Measurements from ENCODE around the gene WSCD2.
A peak's percentile ranks its signal among the peaks of the same experiment; 100 is the strongest.

WSCD2 gene

DNA sequence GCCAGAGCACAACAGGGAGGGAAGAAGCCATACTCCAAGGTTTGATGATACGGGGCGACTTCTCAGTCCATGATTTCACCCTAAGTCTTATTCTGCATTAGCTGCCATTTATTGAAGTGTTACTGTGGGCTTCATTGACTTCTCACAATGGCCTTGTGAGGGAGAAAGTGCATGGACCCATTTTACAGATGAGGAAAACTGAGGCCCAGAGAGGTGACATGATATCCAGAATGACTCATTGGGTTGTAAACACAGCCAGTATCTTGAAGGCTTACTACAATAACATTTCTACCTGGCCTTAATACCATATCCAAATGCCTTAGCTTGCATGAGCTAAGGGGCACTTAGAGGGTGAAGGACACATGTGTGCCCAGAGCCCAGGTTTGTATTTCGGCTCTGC, 109.4 kb downstream of the WSCD2 start:
- Histone ChIP-seq H3K27ac (no peak overlapping the region), H3K9me3 (replicated peaks in 1 of 11) (peaks cover 0 to 4% (median 0%) of the 10 kb centered on the region in 11 experiments; a peak in 1 of 22 replicates), H3K4me3 (no peak overlapping the region), H3K36me3 (no peaks in the 10 kb centered on the region), H3K4me1 (peaks cover 4 to 18% (median 17%) of the 10 kb centered on the region in 10 experiments; a peak in 17 of 20 replicates), H4K20me1 (no peaks in the 10 kb centered on the region; a peak in 2 of 22 replicates), H3K27me3 (peaks cover 0 to 14% (median 0%) of the 10 kb centered on the region in 11 experiments; a peak in 3 of 22 replicates), H3K4me2 (no peak overlapping the region), H3K9ac (no peak overlapping the region)
- no peak for TF ChIP-seq Cebpa-rat (IDR thresholded peaks at IDR 0.05)

- no peak for TF ChIP-seq Cebpa-rat (IDR thresholded peaks at IDR 0.05)
Measured at GRCh38 chr12:108239378-108239777, 110.3 kb downstream of the WSCD2 start.

DNA sequence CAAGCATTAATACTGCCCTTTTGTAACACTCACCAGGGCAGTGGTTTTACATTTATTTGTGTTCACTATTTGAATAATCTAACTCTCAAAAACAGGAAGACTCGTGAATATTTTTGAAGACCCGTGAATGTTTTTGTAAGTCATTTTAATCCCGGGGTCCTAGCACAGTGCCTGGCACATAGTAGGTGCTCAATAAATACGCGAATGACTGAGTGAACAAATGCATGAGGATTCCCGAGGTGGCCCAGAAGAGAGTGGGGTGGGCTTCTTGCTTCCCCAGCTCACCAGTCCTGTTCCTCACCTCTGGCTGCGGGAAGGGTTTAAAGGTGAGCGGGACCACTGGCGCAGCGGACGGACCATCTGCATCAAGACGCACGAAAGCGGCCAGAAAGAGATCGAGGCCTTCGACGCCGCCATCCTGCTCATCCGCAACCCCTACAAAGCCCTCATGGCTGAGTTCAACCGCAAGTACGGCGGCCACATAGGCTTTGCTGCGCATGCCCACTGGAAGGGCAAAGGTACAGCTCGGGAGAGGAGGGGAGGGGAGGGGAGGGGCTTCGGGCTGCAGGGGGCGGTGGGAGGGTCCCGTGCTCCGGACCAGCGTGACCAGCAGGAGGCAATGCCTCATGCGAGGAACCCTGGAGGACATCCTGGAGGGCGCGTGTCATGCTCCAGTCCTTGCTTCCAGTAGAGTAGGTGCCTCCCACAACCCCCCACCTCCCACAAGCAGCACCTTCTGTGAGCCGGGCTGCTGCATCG, 111.1 kb downstream of the WSCD2 start:
- Histone ChIP-seq H3K9ac (no peak overlapping the region), H4K20me1 (no peaks in the 10 kb centered on the region; a peak in 2 of 22 replicates), H3K4me2 (no peak overlapping the region), H3K27ac (no peak overlapping the region), H3K4me3 (no peak overlapping the region), H3K27me3 (peaks cover 0 to 14% (median 0%) of the 10 kb centered on the region in 11 experiments; a peak in 3 of 22 replicates), H3K4me1 (peaks cover 4 to 20% (median 17%) of the 10 kb centered on the region in 10 experiments; a peak in 17 of 20 replicates), H3K9me3 (replicated peaks in 1 of 11) (peaks cover 0 to 4% (median 0%) of the 10 kb centered on the region in 11 experiments; a peak in 1 of 22 replicates), H3K36me3 (no peaks in the 10 kb centered on the region)
- TF ChIP-seq Cebpa-rat (IDR thresholded peaks at IDR 0.05) = no peak

More at GRCh38 chr12:108239378-108239777, 110.3 kb downstream of the WSCD2 start:
- peaks cover 0 to 14% (median 0%) of the 10 kb centered on the region in 11 experiments; a peak in 3 of 22 replicates for H3K27me3 ChIP-seq
- H3K4me3 ChIP-seq = no peak overlapping the region
- no peak overlapping the region for H3K9ac ChIP-seq
- H4K20me1 ChIP-seq = no peaks in the 10 kb centered on the region; a peak in 2 of 22 replicates
- H3K27ac ChIP-seq = no peak overlapping the region
- peaks cover 0 to 4% (median 0%) of the 10 kb centered on the region in 11 experiments; a peak in 1 of 22 replicates for H3K9me3 ChIP-seq (replicated peaks in 1 of 11)
- peaks cover 4 to 20% (median 17%) of the 10 kb centered on the region in 10 experiments; a peak in 17 of 20 replicates for H3K4me1 ChIP-seq
- H3K4me2 ChIP-seq = no peak overlapping the region; a peak in 1 of 22 replicates
- H3K36me3 ChIP-seq = no peaks in the 10 kb centered on the region

DNA sequence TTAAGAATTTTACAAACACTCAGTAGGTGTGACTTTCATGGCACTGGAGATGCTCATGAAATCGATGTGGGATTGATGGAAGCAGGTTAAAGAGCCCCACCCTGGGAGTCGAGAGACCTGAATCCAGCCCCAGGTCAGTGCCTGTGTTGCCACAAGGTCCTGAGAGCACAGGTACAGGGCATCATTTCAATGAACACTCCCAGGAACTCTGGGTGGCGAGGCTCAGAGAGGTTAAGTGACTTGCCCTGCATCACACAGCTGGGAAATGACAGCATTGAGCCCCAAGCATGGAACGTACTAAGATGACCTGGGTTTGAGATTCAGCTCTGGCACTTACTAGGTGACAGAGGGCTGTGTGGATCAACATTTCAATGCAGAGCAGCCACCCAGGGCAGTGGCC, 111.8 kb downstream of the WSCD2 start:
- Histone ChIP-seq H3K4me1 (peaks cover 4 to 21% (median 17%) of the 10 kb centered on the region in 10 experiments; a peak in 17 of 20 replicates), H3K4me2 (no peak overlapping the region), H3K9ac (no peak overlapping the region), H3K27me3 (peaks cover 0 to 14% (median 0%) of the 10 kb centered on the region in 11 experiments; a peak in 3 of 22 replicates), H3K27ac (no peak overlapping the region), H3K9me3 (replicated peaks in 1 of 11) (peaks cover 0 to 4% (median 0%) of the 10 kb centered on the region in 11 experiments; a peak in 1 of 22 replicates), H3K36me3 (no peaks in the 10 kb centered on the region), H4K20me1 (no peaks in the 10 kb centered on the region; a peak in 2 of 22 replicates), H3K4me3 (no peak overlapping the region)
- TF ChIP-seq Cebpa-rat (IDR thresholded peaks at IDR 0.05) = no peak

- no peak for TF ChIP-seq Cebpa-rat (IDR thresholded peaks at IDR 0.05)
- H4K20me1 ChIP-seq = no peaks in the 10 kb centered on the region
- peaks cover 4 to 25% (median 17%) of the 10 kb centered on the region in 10 experiments; a peak in 17 of 20 replicates for H3K4me1 ChIP-seq
- H3K4me3 ChIP-seq = no peak overlapping the region
- H3K36me3 ChIP-seq = no peaks in the 10 kb centered on the region
- no peak overlapping the region for H3K9ac ChIP-seq
- no peak overlapping the region for H3K27ac ChIP-seq
- H3K4me2 ChIP-seq = peak overlapping the region in 9 of 11 experiments; percentile 19 to 59 (median 42); a peak in 20 of 22 replicates
- H3K9me3 ChIP-seq (replicated peaks in 1 of 11) = peaks cover 0 to 4% (median 0%) of the 10 kb centered on the region in 11 experiments; a peak in 1 of 22 replicates
- H3K27me3 ChIP-seq = peaks cover 0 to 4% (median 0%) of the 10 kb centered on the region in 11 experiments; a peak in 2 of 22 replicates
Measured at GRCh38 chr12:108241986-108242703, 113.1 kb downstream of the WSCD2 start.

- no peak overlapping the region for H3K9ac ChIP-seq
- H3K27ac ChIP-seq = no peak overlapping the region
- H3K36me3 ChIP-seq = no peaks in the 10 kb centered on the region
- no peaks in the 10 kb centered on the region for H4K20me1 ChIP-seq
- no peak overlapping the region for H3K4me2 ChIP-seq
- H3K9me3 ChIP-seq (replicated peaks in 1 of 11) = no peaks in the 10 kb centered on the region
- no peak overlapping the region for H3K4me3 ChIP-seq
- no peak for TF ChIP-seq Cebpa-rat (IDR thresholded peaks at IDR 0.05)
- H3K27me3 ChIP-seq = no peaks in the 10 kb centered on the region
- H3K4me1 ChIP-seq = peaks cover under 1 to 21% (median 12%) of the 10 kb centered on the region in 10 experiments; a peak in 16 of 20 replicates
Measured at GRCh38 chr12:108247130-108247529, 118.0 kb downstream of the WSCD2 start.

- Histone ChIP-seq H3K27me3 (no peaks in the 10 kb centered on the region), H4K20me1 (no peaks in the 10 kb centered on the region), H3K9ac (no peak overlapping the region), H3K4me3 (no peak overlapping the region), H3K4me1 (peaks cover 5 to 20% (median 11%) of the 10 kb centered on the region in 10 experiments), H3K27ac (no peak overlapping the region), H3K9me3 (replicated peaks in 1 of 11) (no peaks in the 10 kb centered on the region), H3K36me3 (no peaks in the 10 kb centered on the region), H3K4me2 (no peak overlapping the region)
- TF ChIP-seq Cebpa-rat (IDR thresholded peaks at IDR 0.05) = no peak
Measured at GRCh38 chr12:108248011-108248410, 118.9 kb downstream of the WSCD2 start.

DNA sequence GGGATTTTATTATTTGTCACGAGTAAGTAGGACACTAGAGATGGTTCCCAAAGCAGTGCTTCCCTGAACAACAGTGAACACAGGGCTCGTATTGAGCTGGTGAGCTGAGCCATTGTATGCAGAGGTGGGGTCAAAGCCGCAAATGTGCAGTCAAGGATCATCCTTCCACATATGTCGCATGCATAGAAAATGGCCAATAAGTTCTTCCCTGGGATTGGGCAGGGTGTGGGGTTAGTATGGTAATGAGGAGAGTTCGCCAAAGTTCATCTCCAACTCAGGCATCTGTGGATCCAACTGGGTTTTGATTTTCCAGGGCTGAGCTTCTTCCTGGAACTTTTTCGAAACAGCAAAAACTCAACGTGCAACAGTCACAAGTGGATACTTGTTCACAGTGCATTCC, 123.4 kb downstream of the WSCD2 start:
- H3K27ac ChIP-seq = no peak overlapping the region
- H3K4me2 ChIP-seq = peak overlapping the region; percentile 54 to 85 (median 79); a peak in 21 of 22 replicates
- H3K36me3 ChIP-seq = no peaks in the 10 kb centered on the region
- TF ChIP-seq Cebpa-rat (IDR thresholded peaks at IDR 0.05) = no peak
- H3K9ac ChIP-seq = no peak overlapping the region
- no peaks in the 10 kb centered on the region for H3K27me3 ChIP-seq
- H4K20me1 ChIP-seq = no peaks in the 10 kb centered on the region
- no peaks in the 10 kb centered on the region for H3K9me3 ChIP-seq (replicated peaks in 1 of 11)
- H3K4me3 ChIP-seq = no peak overlapping the region
- peaks cover 19 to 30% (median 24%) of the 10 kb centered on the region in 10 experiments for H3K4me1 ChIP-seq

GRCh38 chr12:108253540-108253939, 124.5 kb downstream of the WSCD2 start:
- Histone ChIP-seq H3K27ac (peak overlapping the region in 2 of 11 experiments; percentile 7 to 9; a peak in 1 of 22 replicates), H3K27me3 (no peaks in the 10 kb centered on the region), H3K4me3 (no peak overlapping the region), H4K20me1 (no peaks in the 10 kb centered on the region), H3K4me2 (peak overlapping the region; percentile 54 to 85 (median 79); a peak in 21 of 22 replicates), H3K9me3 (replicated peaks in 1 of 11) (peaks cover 0 to 1% (median 0%) of the 10 kb centered on the region in 11 experiments; a peak in 2 of 22 replicates), H3K9ac (no peak overlapping the region), H3K36me3 (no peaks in the 10 kb centered on the region), H3K4me1 (peaks cover 19 to 30% (median 24%) of the 10 kb centered on the region in 10 experiments)
- no peak for TF ChIP-seq Cebpa-rat (IDR thresholded peaks at IDR 0.05)
